CD4-positive, alpha-beta T cell treated with Interleukin-15 for 1 hour (primary cell): ENCODE measurements around the gene SEMA3G.

Experiments
- DNase-seq: peaks from one replicate; pipeline ENCODE4 v3.0.0-alpha.2; 2020

The SEMA3G gene

GRCh38 chr3:52393959-52394670 is 50.8 kb downstream of the SEMA3G start:
- DNase-seq, result no peak

GRCh38 chr3:52393131-52393807 is 51.6 kb downstream of the SEMA3G start:
- DNase-seq, result no peak

- no peak for DNase-seq
Observed at GRCh38 chr3:52392216-52392930, 52.5 kb downstream of the SEMA3G start.

- no peak for DNase-seq
Observed at GRCh38 chr3:52391096-52391495, 53.8 kb downstream of the SEMA3G start.

- no peak for DNase-seq
Observed at GRCh38 chr3:52388933-52389332, 56.0 kb downstream of the SEMA3G start.

GRCh38 chr3:52388348-52388821 is 56.5 kb downstream of the SEMA3G start:
- DNase-seq, result no peak

GRCh38 chr3:52387481-52387880 is 57.4 kb downstream of the SEMA3G start:
- no peak for DNase-seq

- no peak for DNase-seq
Observed at GRCh38 chr3:52385157-52385556, 59.7 kb downstream of the SEMA3G start.

- no peak for DNase-seq
Observed at GRCh38 chr3:52384019-52384761, 60.7 kb downstream of the SEMA3G start.

GRCh38 chr3:52383446-52383845 is 61.5 kb downstream of the SEMA3G start:
- no peak for DNase-seq
